ENCODE measurements around the gene EMC9. TPM values are rescaled to one million over a fixed set of nuclear protein-coding genes. Genes with fewer than 3 reads are reported as not detected.

Gene EMC9
- polyA plus RNA-seq, 1 of the 3 experiments (the other 2 are of a cell fraction): 19.3 TPM

- no peak overlapping the region for H3K9ac ChIP-seq
- ChIA-PET POLR2A (interaction anchor here (1.1 to 1.8 kb wide), 3 partner anchors 7 to 33 kb away, joined by 3 to 5 read pairs (median 5); partner anchors contain the start of genes DCAF11, NRL and PSME2), CTCF (interaction anchor here (1.1 to 4.7 kb wide), 5 partner anchors 8 to 31 kb away, joined by 3 to 22 read pairs (median 5); partner anchors contain the start of genes IRF9 and RNF31)
- peaks cover 18% of the 10 kb centered on the region for H3F3A ChIP-seq (replicated peaks; ENCODE audit: insufficient read depth)
- no peak; the same call in 1 of the 2 replicates for TF ChIP-seq CTCF (IDR thresholded peaks at IDR 0.05)
- TF ChIP-seq TCF12 (IDR thresholded peaks at IDR 0.05): no peak
- TF ChIP-seq GABPA (IDR thresholded peaks at IDR 0.05; ENCODE audit: low read depth): no peak
- no peak for TF ChIP-seq RFX5 (IDR thresholded peaks at IDR 0.05; ENCODE audit: low read length)
- no peak for TF ChIP-seq RCOR1 (IDR thresholded peaks at IDR 0.05; ENCODE audit: low read length)
- TF ChIP-seq NRF1 (IDR thresholded peaks at IDR 0.05; ENCODE audit: low read depth, low read length): no peak
- TF ChIP-seq FOSL2 (IDR thresholded peaks at IDR 0.05; ENCODE audit: borderline replicate concordance, low read depth): no peak
- TF ChIP-seq ZBTB33 (IDR thresholded peaks at IDR 0.05; ENCODE audit: borderline replicate concordance, low read depth): no peak
- no peak for TF ChIP-seq TAF1 (IDR thresholded peaks at IDR 0.05; ENCODE audit: borderline replicate concordance, low read depth, low read length)
- TF ChIP-seq FOXM1 (IDR thresholded peaks at IDR 0.05; ENCODE audit: low read depth): no peak
- TF ChIP-seq RAD21 (IDR thresholded peaks at IDR 0.05; ENCODE audit: low read length): no peak
- TF ChIP-seq CHD2 (IDR thresholded peaks at IDR 0.05; ENCODE audit: low read length, partially characterized antibody): no peak
- TF ChIP-seq REST (IDR thresholded peaks at IDR 0.05; ENCODE audit: low read depth, low read length): no peak
- TF ChIP-seq USF1 (IDR thresholded peaks at IDR 0.05; ENCODE audit: borderline replicate concordance, low read depth): no peak
- TF ChIP-seq EZH2phosphoT487 (IDR thresholded peaks at IDR 0.05; ENCODE audit: borderline replicate concordance, low read depth): no peak
- no peak for TF ChIP-seq USF2 (IDR thresholded peaks at IDR 0.05; ENCODE audit: borderline replicate concordance, low read depth, low read length)
- 87% methylated on average over 7 of the region's 9 CpGs for WGBS (ENCODE audit: low lambda C conversion rate)
- peak overlapping the region in 1 of 2 experiments; percentile 29; a peak in 1 of 4 replicates for H3K27ac ChIP-seq (ENCODE audit: low read depth in 2 of 2, low read length in 1 of 2)
- peaks cover 43% of the 10 kb centered on the region for H3K79me2 ChIP-seq (ENCODE audit: insufficient read depth)
- peak overlapping the region; percentile 27 to 31; a peak in 2 of 4 replicates for H3K4me3 ChIP-seq (ENCODE audit: low read depth in 2 of 2, low read length in 1 of 2)
- H2AFZ ChIP-seq (ENCODE audit: low read depth): no peak overlapping the region
- no peaks in the 10 kb centered on the region for H3K9me3 ChIP-seq
- peaks cover 6 to 36% of the 10 kb centered on the region in 2 experiments; a peak in 3 of 4 replicates for H3K4me1 ChIP-seq (ENCODE audit: control insufficient read depth in 1 of 2, insufficient read depth in 2 of 2, low read depth in 1 of 2, low read length in 1 of 2)
- H3K27me3 ChIP-seq (ENCODE audit: insufficient read depth): no peaks in the 10 kb centered on the region
- peaks cover 27 to 40% of the 10 kb centered on the region in 2 experiments for H3K36me3 ChIP-seq (replicated peaks in 1 of 2; ENCODE audit: control insufficient read depth in 1 of 2, insufficient read depth in 2 of 2, low read length in 1 of 2)
- H4K20me1 ChIP-seq (ENCODE audit: insufficient read depth): no peaks in the 10 kb centered on the region
- no peak for DNase-seq
- H3K9me2 ChIP-seq: no peaks in the 10 kb centered on the region
- H3K4me2 ChIP-seq: peak overlapping the region; percentile 97; the same call in 1 of the 2 replicates
Measured at GRCh38 chr14:24139272-24139934, 2.0 kb downstream of the EMC9 start.
